Activated T-cell treated with anti-CD3 and anti-CD28 coated beads, Interleukin-2, amount 50 U/mL, for 72 hours (primary cell): ENCODE data around the gene NCK2. TPM values are rescaled to one million over a fixed set of nuclear protein-coding genes. Genes with fewer than 3 reads are reported as not detected.

ENCODE experiments used
- ATAC-seq, 2 donors: fragments of 150-1000 bp; cut with Tn5 transposase; replicated peaks in 1 of 2; 2 replicates each; pipeline ENCODE4 v1.10.0; 2021; ENCODE audit warnings: moderate library complexity in 2 of 2, mild to moderate bottlenecking in 1 of 2
- DNase-seq, 2 donors: peaks; one replicate each; pipeline ENCODE4 v3.0.0; 2021 to 2022; ENCODE audit warnings: mixed read lengths in 1 of 2
- H3K27ac Mint-ChIP-seq: one replicate; pipeline ENCODE4 v1.8.0; 2022; ENCODE audit warnings: mild to moderate bottlenecking, moderate library complexity, mixed read lengths
- H3K27me3 Mint-ChIP-seq: one replicate; pipeline ENCODE4 v1.8.0; 2022; ENCODE audit warnings: low read depth, mixed read lengths
- H3K36me3 Mint-ChIP-seq, 2 donors: one replicate each; pipeline ENCODE4 v1.8.0; 2022; ENCODE audit warnings: mixed read lengths in 2 of 2, mild to moderate bottlenecking in 1 of 2; ENCODE audit not compliant: insufficient read depth in 2 of 2
- H3K4me1 Mint-ChIP-seq: one replicate; pipeline ENCODE4 v1.8.0; 2022; ENCODE audit warnings: low read depth, mixed read lengths
- H3K4me3 Mint-ChIP-seq, 2 donors: one replicate each; pipeline ENCODE4 v1.8.0; 2022; ENCODE audit warnings: mild to moderate bottlenecking in 2 of 2, mixed read lengths in 2 of 2, moderate library complexity in 2 of 2
- H3K9me3 Mint-ChIP-seq, 2 donors: one replicate each; pipeline ENCODE4 v1.8.0; 2022; ENCODE audit warnings: mixed read lengths in 2 of 2
- total RNA-seq, 2 donors: library from RNA; stranded (reverse); gene quantifications; one replicate each; pipeline ENCODE4 v1.2.3, GENCODE V29; 2022

Gene NCK2
- total RNA-seq, 2 donors from 2014 or later: 159 to 161 TPM

DNA sequence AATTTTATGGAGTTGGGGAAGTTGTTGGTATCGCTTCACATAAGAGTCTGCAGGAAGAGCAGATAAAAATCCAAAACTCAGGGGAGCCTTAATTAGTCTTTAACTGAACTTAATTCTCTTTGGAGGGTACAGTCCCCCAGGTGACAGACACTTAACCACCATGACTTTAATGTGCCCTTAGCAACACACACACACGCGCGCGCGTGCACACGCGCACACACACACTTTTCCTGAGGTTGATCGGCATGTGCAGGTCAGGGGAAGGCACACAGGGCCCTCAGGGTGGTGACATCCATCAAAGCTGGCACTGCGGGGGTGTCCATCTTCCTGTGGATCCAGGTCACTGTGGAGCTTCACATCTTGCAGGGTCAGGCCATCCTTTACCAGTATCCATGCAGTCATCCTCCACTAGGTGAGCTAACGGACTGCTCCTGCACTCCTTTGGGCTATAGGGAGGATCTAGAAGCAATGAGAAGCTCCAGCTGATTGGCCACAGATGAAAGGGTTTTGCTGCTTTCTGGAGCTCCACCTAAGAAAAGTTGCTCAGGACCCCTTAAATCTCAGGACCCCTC, 21.9 kb upstream of the NCK2 start:
- Mint-ChIP-seq H3K36me3 (peaks cover 5 to 8% of the 10 kb centered on the region in 2 donors), H3K27ac (no peak overlapping the region), H3K9me3 (peaks cover 5 to 6% of the 10 kb centered on the region in 2 donors), H3K4me3 (peak overlapping the region in 1 of 2 donors; percentile 10), H3K4me1 (peaks cover 16% of the 10 kb centered on the region), H3K27me3 (no peaks in the 10 kb centered on the region)
- DNase-seq (no peak), ATAC-seq (no peak)

DNA sequence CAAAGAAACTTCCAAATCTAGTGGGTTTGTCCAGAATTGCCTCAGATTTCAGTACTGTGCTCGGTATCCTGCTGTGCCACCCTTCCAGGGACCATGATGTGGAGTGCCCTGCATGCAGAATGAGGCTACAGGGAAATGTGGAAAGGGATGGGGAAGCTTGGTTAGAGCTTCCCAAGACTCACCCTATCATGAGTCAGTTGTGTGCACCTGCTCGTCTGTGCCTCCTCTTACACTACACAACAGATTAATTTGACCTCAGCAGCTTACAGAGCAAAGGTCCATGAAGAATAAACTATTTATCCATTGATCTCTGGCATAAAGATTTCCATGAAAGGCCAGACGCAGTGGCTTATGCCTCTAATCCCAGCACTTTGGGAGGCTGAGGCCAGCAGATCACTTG, 21.3 kb upstream of the NCK2 start:
- Mint-ChIP-seq H3K4me3 (no peak overlapping the region), H3K27me3 (no peaks in the 10 kb centered on the region), H3K9me3 (peaks cover 5 to 6% of the 10 kb centered on the region in 2 donors), H3K4me1 (peaks cover 16% of the 10 kb centered on the region), H3K36me3 (peaks cover 5 to 8% of the 10 kb centered on the region in 2 donors), H3K27ac (no peak overlapping the region)
- ATAC-seq: no peak
- DNase-seq: no peak

GRCh38 chr2:105725388-105725787, 19.3 kb upstream of the NCK2 start:
- no peak for ATAC-seq
- no peak overlapping the region for H3K27ac Mint-ChIP-seq
- DNase-seq: no peak
- no peak overlapping the region for H3K4me3 Mint-ChIP-seq
- peaks cover 10% of the 10 kb centered on the region for H3K4me1 Mint-ChIP-seq
- peaks cover 5 to 8% of the 10 kb centered on the region in 2 donors for H3K36me3 Mint-ChIP-seq
- peaks cover 5 to 6% of the 10 kb centered on the region in 2 donors for H3K9me3 Mint-ChIP-seq
- no peaks in the 10 kb centered on the region for H3K27me3 Mint-ChIP-seq

- peaks cover 26% of the 10 kb centered on the region for H3K4me1 Mint-ChIP-seq
- H3K27me3 Mint-ChIP-seq: no peaks in the 10 kb centered on the region
- peaks cover 5 to 6% of the 10 kb centered on the region in 2 donors for H3K9me3 Mint-ChIP-seq
- no peak overlapping the region for H3K27ac Mint-ChIP-seq
- peaks cover 5 to 8% of the 10 kb centered on the region in 2 donors for H3K36me3 Mint-ChIP-seq
- DNase-seq (no peak), ATAC-seq (no peak)
- no peak overlapping the region for H3K4me3 Mint-ChIP-seq
These were observed 14.5 kb upstream of the NCK2 start for GRCh38 chr2:105730170-105730569.

DNA sequence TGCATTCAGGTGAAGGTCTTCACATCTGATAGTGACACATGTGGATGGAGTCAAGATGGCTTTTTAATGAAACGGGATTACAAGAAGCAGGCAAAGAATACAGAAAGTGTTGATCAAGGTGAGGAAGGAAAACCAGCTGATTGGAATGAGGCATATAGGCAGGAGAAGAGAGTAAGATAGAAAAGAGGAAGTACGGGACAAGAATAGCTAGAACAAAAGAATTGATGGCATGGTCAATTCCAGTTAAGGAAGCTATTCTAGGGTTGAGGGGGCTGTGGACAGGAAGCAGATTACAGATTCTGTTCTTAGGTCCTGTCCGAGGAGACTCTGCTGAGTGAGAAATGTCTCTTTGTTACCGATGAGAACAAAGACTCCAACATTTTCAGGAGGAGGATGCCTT, 13.2 kb upstream of the NCK2 start:
- no peak for DNase-seq
- H3K4me1 Mint-ChIP-seq: peaks cover 39% of the 10 kb centered on the region
- ATAC-seq: no peak
- H3K4me3 Mint-ChIP-seq: no peak overlapping the region
- peaks cover 4 to 7% of the 10 kb centered on the region in 2 donors for H3K36me3 Mint-ChIP-seq
- peaks cover 4 to 5% of the 10 kb centered on the region in 2 donors for H3K9me3 Mint-ChIP-seq
- no peak overlapping the region for H3K27ac Mint-ChIP-seq
- no peaks in the 10 kb centered on the region for H3K27me3 Mint-ChIP-seq

- H3K9me3 Mint-ChIP-seq: no peaks in the 10 kb centered on the region
- DNase-seq (no peak), ATAC-seq (no peak)
- peaks cover 0 to 3% of the 10 kb centered on the region in 2 donors for H3K36me3 Mint-ChIP-seq
- no peaks in the 10 kb centered on the region for H3K27me3 Mint-ChIP-seq
- H3K4me3 Mint-ChIP-seq: no peak overlapping the region
- no peak overlapping the region for H3K27ac Mint-ChIP-seq
- H3K4me1 Mint-ChIP-seq: peaks cover 42% of the 10 kb centered on the region
These were observed 12.6 kb upstream of the NCK2 start for GRCh38 chr2:105732101-105732500.

DNA sequence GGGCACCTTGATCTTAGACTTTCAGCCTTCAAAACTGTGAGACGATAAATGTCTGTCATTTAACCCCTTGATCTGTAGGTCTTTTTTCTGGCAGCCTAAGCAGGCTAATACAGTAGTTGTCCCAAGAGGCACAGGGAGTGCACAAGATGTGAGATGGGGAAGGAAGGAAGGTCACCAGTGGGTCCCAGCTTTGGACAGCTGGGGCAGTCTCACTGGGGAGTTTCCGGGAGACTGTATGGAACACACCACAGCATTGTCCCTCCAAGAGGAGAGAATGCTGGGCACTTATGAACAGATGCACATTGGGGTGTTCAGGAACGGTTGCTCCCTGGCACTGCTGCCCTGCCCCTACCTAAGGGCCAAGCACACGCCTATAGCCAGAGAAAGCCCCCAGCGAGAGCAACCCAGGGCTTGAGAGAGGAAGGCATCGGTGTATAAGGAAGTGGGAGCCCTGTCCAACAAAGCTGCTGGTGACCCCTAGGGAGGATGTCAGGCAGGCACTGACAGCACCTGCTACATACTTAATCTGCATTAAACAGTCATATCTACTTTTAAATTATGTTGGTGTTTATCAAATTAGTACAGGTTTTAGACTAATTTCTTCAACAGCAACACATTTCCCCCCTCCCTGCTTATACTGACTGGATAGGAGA, 11.6 kb upstream of the NCK2 start:
- Mint-ChIP-seq H3K9me3 (no peaks in the 10 kb centered on the region), H3K27me3 (no peaks in the 10 kb centered on the region), H3K27ac (no peak overlapping the region), H3K36me3 (no peaks in the 10 kb centered on the region), H3K4me1 (peaks cover 46% of the 10 kb centered on the region), H3K4me3 (no peak overlapping the region)
- ATAC-seq (no peak), DNase-seq (no peak)

GRCh38 chr2:105733875-105734274, 10.8 kb upstream of the NCK2 start:
- Mint-ChIP-seq H3K4me1 (peaks cover 54% of the 10 kb centered on the region), H3K27me3 (no peaks in the 10 kb centered on the region), H3K27ac (no peak overlapping the region), H3K9me3 (no peaks in the 10 kb centered on the region), H3K36me3 (no peaks in the 10 kb centered on the region), H3K4me3 (no peak overlapping the region)
- ATAC-seq (peak in 1 of 2 donors; percentile 16), DNase-seq (no peak)

GRCh38 chr2:105734762-105735538, 9.8 kb upstream of the NCK2 start:
- Mint-ChIP-seq H3K27ac (no peak overlapping the region), H3K4me1 (peaks cover 64% of the 10 kb centered on the region), H3K27me3 (no peaks in the 10 kb centered on the region), H3K36me3 (peaks cover 0 to 2% of the 10 kb centered on the region in 2 donors), H3K4me3 (no peak overlapping the region), H3K9me3 (no peaks in the 10 kb centered on the region)
- ATAC-seq (no peak), DNase-seq (no peak)

- peaks cover 0 to 4% of the 10 kb centered on the region in 2 donors for H3K36me3 Mint-ChIP-seq
These were observed 8.6 kb upstream of the NCK2 start for GRCh38 chr2:105736145-105736544.

GRCh38 chr2:105737980-105738657, 6.6 kb upstream of the NCK2 start:
- Mint-ChIP-seq H3K9me3 (peaks cover 0 to 2% of the 10 kb centered on the region in 2 donors), H3K27ac (peak overlapping the region; percentile 98), H3K4me3 (peak overlapping the region; percentile 77 to 89), H3K27me3 (no peaks in the 10 kb centered on the region), H3K36me3 (peaks cover 0 to 4% of the 10 kb centered on the region in 2 donors), H3K4me1 (peaks cover 89% of the 10 kb centered on the region)
- peak; percentile 72 to 87 for ATAC-seq
- DNase-seq: no peak

More at GRCh38 chr2:105736145-105736544, 8.6 kb upstream of the NCK2 start:
- peaks cover 74% of the 10 kb centered on the region for H3K4me1 Mint-ChIP-seq
- H3K27me3 Mint-ChIP-seq: no peaks in the 10 kb centered on the region
- H3K27ac Mint-ChIP-seq: no peak overlapping the region
- no peak overlapping the region for H3K4me3 Mint-ChIP-seq
- H3K9me3 Mint-ChIP-seq: no peaks in the 10 kb centered on the region
- ATAC-seq (no peak), DNase-seq (no peak)

- Mint-ChIP-seq H3K27me3 (no peaks in the 10 kb centered on the region), H3K4me1 (peaks cover 88% of the 10 kb centered on the region), H3K4me3 (peak overlapping the region; percentile 77 to 89), H3K9me3 (peaks cover 0 to 2% of the 10 kb centered on the region in 2 donors), H3K27ac (peak overlapping the region; percentile 98), H3K36me3 (peaks cover 0 to 4% of the 10 kb centered on the region in 2 donors)
- DNase-seq (peak in 1 of 2 donors; percentile 19), ATAC-seq (peak; percentile 46 to 67)
These were observed 6.0 kb upstream of the NCK2 start for GRCh38 chr2:105738658-105739241.
